Peyer's patch (tissue), 4 donors: Measurements from ENCODE around the gene ZBTB37.

Experiments
- POLR2A ChIP-seq, 2 donors: fragments of 450-650 bp; IDR thresholded peaks; one replicate each; pipeline ENCODE4 v1.5.1; 2017; ENCODE audit warnings: antibody characterized with exemption in 2 of 2, mild to moderate bottlenecking in 2 of 2, moderate library complexity in 2 of 2
- TF ChIP-seq, protein P1 (sequence below), 6 experiments: fragments of 450-650 bp in 4 of 6; fragments of 200-600 bp in 2 of 6; sonication (generic) in 1 of 6; IDR thresholded peaks; one replicate each; pipeline ENCODE4 v1.5.1; 2017 to 2019; ENCODE audit warnings: antibody characterized with exemption in 6 of 6, mild to moderate bottlenecking in 3 of 6, moderate library complexity in 1 of 6

DNA sequence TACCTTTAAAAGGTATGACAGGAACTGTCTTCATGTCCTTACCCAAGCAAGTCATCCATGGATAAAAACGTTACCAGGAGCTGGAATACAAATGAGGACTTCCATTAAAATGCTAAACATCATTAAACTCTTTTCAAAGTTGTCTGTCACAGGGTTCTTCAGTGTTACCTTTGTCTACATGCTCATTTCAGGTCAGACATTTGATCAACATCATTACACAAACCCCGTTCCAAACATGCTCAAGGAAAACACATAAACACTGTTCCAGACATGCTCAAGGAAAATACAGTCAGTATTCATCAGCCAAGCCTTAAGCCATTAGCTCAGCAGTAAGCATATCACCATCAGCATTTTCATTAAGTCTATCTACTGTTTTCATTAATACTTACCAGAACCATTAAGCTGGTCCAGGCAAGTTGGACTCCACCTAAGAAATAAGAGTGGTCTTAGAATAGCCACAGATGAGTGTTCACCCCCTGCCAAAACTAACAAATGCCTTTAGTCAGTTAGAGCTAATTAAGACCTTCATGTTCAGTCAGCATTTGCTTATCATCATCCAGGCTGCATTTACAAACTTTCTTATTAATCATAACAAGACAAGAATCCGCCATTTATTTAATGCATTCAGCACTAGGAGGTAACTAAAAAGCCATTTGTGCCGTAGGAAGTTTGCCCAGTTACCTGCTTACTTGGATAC is 2.6 kb upstream of the ZBTB37 start:
- TF ChIP-seq, protein P1, sequence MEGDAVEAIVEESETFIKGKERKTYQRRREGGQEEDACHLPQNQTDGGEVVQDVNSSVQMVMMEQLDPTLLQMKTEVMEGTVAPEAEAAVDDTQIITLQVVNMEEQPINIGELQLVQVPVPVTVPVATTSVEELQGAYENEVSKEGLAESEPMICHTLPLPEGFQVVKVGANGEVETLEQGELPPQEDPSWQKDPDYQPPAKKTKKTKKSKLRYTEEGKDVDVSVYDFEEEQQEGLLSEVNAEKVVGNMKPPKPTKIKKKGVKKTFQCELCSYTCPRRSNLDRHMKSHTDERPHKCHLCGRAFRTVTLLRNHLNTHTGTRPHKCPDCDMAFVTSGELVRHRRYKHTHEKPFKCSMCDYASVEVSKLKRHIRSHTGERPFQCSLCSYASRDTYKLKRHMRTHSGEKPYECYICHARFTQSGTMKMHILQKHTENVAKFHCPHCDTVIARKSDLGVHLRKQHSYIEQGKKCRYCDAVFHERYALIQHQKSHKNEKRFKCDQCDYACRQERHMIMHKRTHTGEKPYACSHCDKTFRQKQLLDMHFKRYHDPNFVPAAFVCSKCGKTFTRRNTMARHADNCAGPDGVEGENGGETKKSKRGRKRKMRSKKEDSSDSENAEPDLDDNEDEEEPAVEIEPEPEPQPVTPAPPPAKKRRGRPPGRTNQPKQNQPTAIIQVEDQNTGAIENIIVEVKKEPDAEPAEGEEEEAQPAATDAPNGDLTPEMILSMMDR (IDR thresholded peaks at IDR 0.05), result no peak
- TF ChIP-seq POLR2A (IDR thresholded peaks at IDR 0.05), result no peak
